A549 (cell line): Measurements from ENCODE around the gene FAM107B. TPM values are rescaled to one million over a fixed set of nuclear protein-coding genes. Genes with fewer than 3 reads are reported as not detected.

Experiments
- ATAC-seq, 2 experiments: fragments of 200-7000 bp in 1 of 2; fragments of >200 bp in 1 of 2; cut with Nextera tagmentation in 1 of 2; cut with Tn5 transposase in 1 of 2; 3 replicates each; pipeline versions ENCODE4 v1.8.0 to v1.9.1; 2018 to 2020; ENCODE audit warnings: mild to moderate bottlenecking in 1 of 2, moderate library complexity in 1 of 2
- CTCF ChIA-PET: fragments of 300-600 bp; sonication (Branson Sonifier 250); formaldehyde crosslinking; extraction: SDS; loops from one replicate; lab custom pipeline; 2021; ENCODE audit warnings: antibody characterized with exemption, inconsistent platforms; lab: Yijun Ruan, JAX
- POLR2A ChIA-PET: fragments of 350-600 bp; formaldehyde crosslinking; extraction: SDS; loops from one replicate; lab custom pipeline; 2021; ENCODE audit warnings: antibody characterized with exemption, inconsistent platforms; lab: Yijun Ruan, JAX
- DNase-seq, 2 experiments: peaks; one replicate each; pipeline versions ENCODE4 v3.0.0 to v3.0.0-alpha.2; 2011 to 2016; ENCODE audit warnings: low read depth in 1 of 2, low spot score in 1 of 2
- FAIRE-seq: peaks from 2 replicates; lab custom pipeline; 2011; peaks lifted over from hg19 to GRCh38; lab: Jason Lieb, UNC
- H3K27ac ChIP-seq, 2 experiments: fragments of >200 bp; sonication (Bioruptor Twin); formaldehyde crosslinking; 3 replicates each; pipeline ENCODE4 v1.5.1; 2016 to 2017
- H3K4me1 ChIP-seq: fragments of >200 bp; sonication (Bioruptor Twin); formaldehyde crosslinking; 3 replicates; pipeline ENCODE4 v1.6.1; 2016
- H3K4me2 ChIP-seq: fragments of >200 bp; sonication (Bioruptor Twin); formaldehyde crosslinking; 3 replicates; pipeline ENCODE4 v1.6.1; 2016
- H3K4me3 ChIP-seq: fragments of >200 bp; sonication (Bioruptor Twin); formaldehyde crosslinking; 3 replicates; pipeline ENCODE4 v1.5.1; 2016
- H3K9me3 ChIP-seq: fragments of >200 bp; sonication (Bioruptor Twin); formaldehyde crosslinking; 3 replicates; pipeline ENCODE4 v1.6.1; 2016
- ATOH8 ChIP-seq: fragments of 250-450 bp; sonication (Bioruptor Pico); IDR thresholded peaks from 2 replicates; pipeline ENCODE4 v1.5.0; 2020; ENCODE audit warnings: low read depth, mild to moderate bottlenecking, moderate library complexity
- BHLHE40 ChIP-seq: IDR thresholded peaks from 2 replicates; pipeline ENCODE4 v1.6.1; 2012; ENCODE audit warnings: low read depth, low read length, inconsistent platforms
- CHD2 ChIP-seq: fragments of 150-350 bp; IDR thresholded peaks from 2 replicates; pipeline ENCODE4 v1.6.1; 2014; ENCODE audit warnings: low read length; ENCODE audit not compliant: partially characterized antibody
- CHD4 ChIP-seq: fragments of 200-600 bp; sonication (generic); IDR thresholded peaks from 2 replicates; pipeline ENCODE4 v1.6.1; 2016; ENCODE audit warnings: antibody characterized with exemption, mild to moderate bottlenecking, borderline replicate concordance
- EHMT2 ChIP-seq: fragments of 200-600 bp; sonication (generic); IDR thresholded peaks from 2 replicates; pipeline ENCODE4 v1.6.1; 2016; ENCODE audit warnings: antibody characterized with exemption, low read depth, mild to moderate bottlenecking, moderate library complexity
- FOSB ChIP-seq: fragments of 250-450 bp; sonication (Bioruptor Pico); IDR thresholded peaks from 2 replicates; pipeline ENCODE4 v1.5.0; 2020; ENCODE audit warnings: mild to moderate bottlenecking, moderate library complexity
- FOXS1 ChIP-seq: fragments of 250-450 bp; sonication (Bioruptor Pico); IDR thresholded peaks from 2 replicates; pipeline ENCODE4 v1.5.0; 2020; ENCODE audit warnings: mild to moderate bottlenecking, moderate library complexity
- GATA3 ChIP-seq: IDR thresholded peaks from 2 replicates; pipeline ENCODE4 v1.6.1; 2012; ENCODE audit warnings: borderline replicate concordance
- HES2 ChIP-seq: fragments of >200 bp; sonication (Bioruptor Twin); formaldehyde crosslinking; IDR thresholded peaks from 2 replicates; pipeline ENCODE4 v1.6.1; 2016
- HEYL ChIP-seq: fragments of 250-450 bp; sonication (Bioruptor Pico); IDR thresholded peaks from 2 replicates; pipeline ENCODE4 v1.8.0; 2021; ENCODE audit warnings: mild to moderate bottlenecking, moderate library complexity
- HMGXB4 ChIP-seq: fragments of 250-450 bp; sonication (Bioruptor Pico); IDR thresholded peaks from 2 replicates; pipeline ENCODE4 v1.5.0; 2021; ENCODE audit warnings: mild to moderate bottlenecking, moderate library complexity, borderline replicate concordance
- HOXA7 ChIP-seq: fragments of 250-450 bp; sonication (Bioruptor Pico); IDR thresholded peaks from 2 replicates; pipeline ENCODE4 v1.5.0; 2020; ENCODE audit warnings: mild to moderate bottlenecking, moderate library complexity
- HOXB13 ChIP-seq: fragments of 250-450 bp; sonication (Bioruptor Pico); IDR thresholded peaks from 2 replicates; pipeline ENCODE4 v1.5.0; 2020; ENCODE audit warnings: low read depth, mild to moderate bottlenecking, moderate library complexity
- JUN ChIP-seq, 2 experiments: fragments of >200 bp; sonication (Bioruptor Twin); formaldehyde crosslinking; IDR thresholded peaks; 2 replicates in 1 of 2; 3 replicates in 1 of 2; pipeline ENCODE4 v1.6.1; 2016 to 2017
- KDM5A ChIP-seq: fragments of 200-600 bp; sonication (generic); IDR thresholded peaks from 2 replicates; pipeline ENCODE4 v1.6.1; 2016; ENCODE audit warnings: antibody characterized with exemption, mild to moderate bottlenecking
- MAZ ChIP-seq: fragments of 150-350 bp; IDR thresholded peaks from 2 replicates; pipeline ENCODE4 v1.6.1; 2014; ENCODE audit warnings: antibody characterized with exemption, low read depth, low read length, borderline replicate concordance
- MYC ChIP-seq: IDR thresholded peaks from 2 replicates; pipeline ENCODE4 v1.6.1; 2012; ENCODE audit warnings: mild to moderate bottlenecking, inconsistent platforms, low read length, improper control_type of control experiment, borderline replicate concordance
- NFE2L2 ChIP-seq: fragments of 150-350 bp; conservative IDR thresholded peaks from 2 replicates; pipeline ENCODE4 v1.6.1; 2014; ENCODE audit warnings: low read length
- PBX3 ChIP-seq: IDR thresholded peaks from 2 replicates; pipeline ENCODE4 v1.6.1; 2012
- PHF8 ChIP-seq: fragments of 200-600 bp; sonication (generic); IDR thresholded peaks from 2 replicates; pipeline ENCODE4 v1.6.1; 2016; ENCODE audit warnings: low read depth, mild to moderate bottlenecking, antibody characterized with exemption, moderate library complexity, borderline replicate concordance
- POLR2A ChIP-seq: IDR thresholded peaks from 2 replicates; pipeline ENCODE4 v1.6.1; 2012; ENCODE audit warnings: mild to moderate bottlenecking, low read length
- RARB ChIP-seq: fragments of 250-450 bp; sonication (Bioruptor Pico); IDR thresholded peaks from 2 replicates; pipeline ENCODE4 v1.8.0; 2021; ENCODE audit warnings: mild to moderate bottlenecking, moderate library complexity
- RFX5 ChIP-seq: fragments of 450-650 bp; IDR thresholded peaks from 2 replicates; pipeline ENCODE4 v1.7.1; 2014; ENCODE audit warnings: antibody characterized with exemption, mild to moderate bottlenecking, moderate library complexity
- SMC3 ChIP-seq: fragments of >200 bp; sonication (Bioruptor Twin); formaldehyde crosslinking; IDR thresholded peaks from 3 replicates; pipeline ENCODE4 v1.6.1; 2018; ENCODE audit warnings: inconsistent platforms
- SREBF2 ChIP-seq: fragments of 450-650 bp; IDR thresholded peaks from 2 replicates; pipeline ENCODE4 v1.6.1; 2014; ENCODE audit warnings: mild to moderate bottlenecking, moderate library complexity
- TFCP2L1 ChIP-seq: fragments of 250-450 bp; sonication (Bioruptor Pico); IDR thresholded peaks from 2 replicates; pipeline ENCODE4 v1.5.0; 2021; ENCODE audit warnings: mild to moderate bottlenecking
- USF2 ChIP-seq: fragments of 450-650 bp; IDR thresholded peaks from 2 replicates; pipeline ENCODE4 v1.6.1; 2014; ENCODE audit warnings: antibody characterized with exemption
- ZC3H11A ChIP-seq: fragments of 450-650 bp; IDR thresholded peaks from 2 replicates; pipeline ENCODE4 v1.6.1; 2014; ENCODE audit warnings: antibody characterized with exemption, mild to moderate bottlenecking
- ZNF302 ChIP-seq: fragments of 250-450 bp; sonication (Bioruptor Pico); IDR thresholded peaks from 2 replicates; pipeline ENCODE4 v1.9.0; 2021; ENCODE audit warnings: inconsistent platforms, mild to moderate bottlenecking, moderate library complexity
- WGBS: methylation state at CpG from one replicate; pipeline ENCODE4 v1.1.6; 2017; ENCODE audit errors: missing lambda C conversion rate; 5-methylcytosine and 5-hydroxymethylcytosine counted together
- polyA plus RNA-seq, 4 experiments: library from polyadenylated mRNA; depleted of rRNA in 3 of 4; stranded (reverse); fragments of >200 nt; fragmentation: RNase III in 1 of 4; extraction: RNeasy Plus Mini Kit Qiagen cat#74134 plus additional on column Dnase treatment in 1 of 4; gene quantifications; 2 replicates in 3 of 4; 3 replicates in 1 of 4; pipeline ENCODE4 v1.2.3, GENCODE V29; 2011 to 2017

Gene FAM107B
- polyA plus RNA-seq, 2 of the 4 experiments (the other 2 are of a cell fraction), result 99.9 to 173 TPM

- CTCF ChIA-PET, result interaction anchor here (0.6 to 1.7 kb wide), 5 partner anchors 10 to 201 kb away, joined by 3 to 10 read pairs (median 4); no protein-coding TSS in a partner anchor
- no peaks in the 10 kb centered on the region for H3K9me3 ChIP-seq
- WGBS, result 78% methylated on average over 3 of the region's 3 CpGs
- ATAC-seq (no peak), FAIRE-seq (no peak), DNase-seq (no peak)
- TF ChIP-seq HOXA7 (CRISPR knock-in tag), result no peak
- no peak for TF ChIP-seq TFCP2L1 (CRISPR knock-in tag)
- TF ChIP-seq RARB (CRISPR knock-in tag), result no peak
- TF ChIP-seq FOXS1 (CRISPR knock-in tag), result no peak
- no peak for TF ChIP-seq CHD2
- no peak for TF ChIP-seq CHD4
- TF ChIP-seq ATOH8, result no peak
- no peak for TF ChIP-seq RFX5
- TF ChIP-seq MAZ, result no peak
- no peak for TF ChIP-seq POLR2A
- TF ChIP-seq GATA3, result no peak
- TF ChIP-seq HOXB13, result no peak
- no peak for TF ChIP-seq JUN (IDR thresholded peaks at IDR 0.05)
- no peak for TF ChIP-seq EHMT2
- TF ChIP-seq ZC3H11A, result no peak
- TF ChIP-seq HMGXB4 (CRISPR knock-in tag), result no peak
- no peak for TF ChIP-seq USF2
- TF ChIP-seq NFE2L2, result no peak
- no peak for TF ChIP-seq HES2
- TF ChIP-seq PBX3, result no peak
- H3K4me1 ChIP-seq, result no peaks in the 10 kb centered on the region
- no peak overlapping the region for H3K4me3 ChIP-seq
- no peak overlapping the region for H3K4me2 ChIP-seq
- POLR2A ChIA-PET, result no interaction called here
- no peak overlapping the region for H3K27ac ChIP-seq
Observed at GRCh38 chr10:14623931-14624330, 150.8 kb downstream of the FAM107B start.

- no peaks in the 10 kb centered on the region for H3K9me3 ChIP-seq
- H3K4me2 ChIP-seq, result no peak overlapping the region
- H3K27ac ChIP-seq, result no peak overlapping the region
- ChIA-PET CTCF (no interaction called here), POLR2A (no interaction called here)
- DNase-seq (no peak), FAIRE-seq (no peak), ATAC-seq (no peak)
- no peak for TF ChIP-seq BHLHE40
- no peak for TF ChIP-seq HEYL (CRISPR knock-in tag)
- no peak for TF ChIP-seq FOXS1 (CRISPR knock-in tag)
- TF ChIP-seq ZNF302 (CRISPR knock-in tag), result no peak
- TF ChIP-seq GATA3, result no peak
- TF ChIP-seq HOXB13, result no peak
- TF ChIP-seq KDM5A, result no peak
- TF ChIP-seq MYC, result no peak
- TF ChIP-seq HMGXB4 (CRISPR knock-in tag), result no peak
- no peak for TF ChIP-seq FOSB (CRISPR knock-in tag)
- TF ChIP-seq ATOH8, result no peak
- no peak for TF ChIP-seq PHF8
- TF ChIP-seq SMC3, result no peak
- no peak for TF ChIP-seq SREBF2
- WGBS, result 90% methylated on average over 1 of the region's 1 CpG
- H3K4me3 ChIP-seq, result no peak overlapping the region
- H3K4me1 ChIP-seq, result peaks cover 14% of the 10 kb centered on the region
Observed at GRCh38 chr10:14621037-14621436, 153.7 kb downstream of the FAM107B start.
